Liver (tissue), 9 donors: ENCODE data around the gene HCN2. TPM values are rescaled to one million over a fixed set of nuclear protein-coding genes. Genes with fewer than 3 reads are reported as not detected.

Experiments used
- DNase-seq: peaks from one replicate; pipeline ENCODE4 v3.0.0-alpha.2; 2017; ENCODE audit warnings: low spot score
- H3K27ac ChIP-seq, 2 donors: one replicate each; pipeline ENCODE4 v1.7.0; 2013; ENCODE audit warnings: inconsistent platforms in 2 of 2, low read length in 2 of 2, control low read depth in 1 of 2, low read depth in 1 of 2, mild to moderate bottlenecking in 1 of 2
- H3K27me3 ChIP-seq, 4 donors: one replicate each; pipeline versions ENCODE4 v1.6.1 to v1.7.0; 2013; ENCODE audit warnings: low read length in 3 of 4, inconsistent platforms in 1 of 4, mild to moderate bottlenecking in 1 of 4, moderate library complexity in 1 of 4; ENCODE audit not compliant: control insufficient read depth in 4 of 4, insufficient read depth in 4 of 4
- H3K36me3 ChIP-seq, 4 donors: one replicate each; pipeline versions ENCODE4 v1.6.1 to v1.7.0; 2013; ENCODE audit warnings: low read length in 3 of 4, mild to moderate bottlenecking in 3 of 4, low read depth in 1 of 4, moderate library complexity in 1 of 4; ENCODE audit not compliant: control insufficient read depth in 4 of 4, insufficient read depth in 3 of 4
- H3K4me1 ChIP-seq, 4 donors: one replicate each; pipeline versions ENCODE4 v1.6.1 to v1.7.0; 2013; ENCODE audit warnings: low read length in 3 of 4, mild to moderate bottlenecking in 3 of 4, moderate library complexity in 1 of 4; ENCODE audit not compliant: control insufficient read depth in 4 of 4, insufficient read depth in 4 of 4
- H3K4me3 ChIP-seq, 3 donors: one replicate each; pipeline versions ENCODE4 v1.6.1 to v1.7.0; 2013; ENCODE audit warnings: low read length in 3 of 3, control low read depth in 1 of 3, low read depth in 1 of 3, mild to moderate bottlenecking in 1 of 3
- H3K9ac ChIP-seq, 2 donors: one replicate each; pipeline ENCODE4 v1.7.0; 2013; ENCODE audit warnings: low read length in 2 of 2, mild to moderate bottlenecking in 2 of 2, moderate library complexity in 2 of 2, control low read depth in 1 of 2, low read depth in 1 of 2
- H3K9me3 ChIP-seq, 4 donors: one replicate each; pipeline versions ENCODE4 v1.6.1 to v1.7.0; 2013; ENCODE audit warnings: low read length in 3 of 4; ENCODE audit not compliant: control insufficient read depth in 4 of 4
- EGR1 ChIP-seq, 2 donors: IDR thresholded peaks; 2 replicates each; pipeline ENCODE4 v1.6.1; 2016 to 2018; ENCODE audit warnings: antibody characterized with exemption in 2 of 2, low read depth in 2 of 2
- FOXA1 ChIP-seq: IDR thresholded peaks from 2 replicates; pipeline ENCODE4 v1.6.1; 2016; ENCODE audit warnings: antibody characterized with exemption
- FOXA2 ChIP-seq: IDR thresholded peaks from 2 replicates; pipeline ENCODE4 v1.6.1; 2016; ENCODE audit warnings: antibody characterized with exemption
- GABPA ChIP-seq, 2 donors: IDR thresholded peaks in 1 of 2; conservative IDR thresholded peaks in 1 of 2; 2 replicates each; pipeline ENCODE4 v1.6.1; 2016; ENCODE audit warnings: antibody characterized with exemption in 2 of 2, mild to moderate bottlenecking in 1 of 2, moderate library complexity in 1 of 2
- HNF4A ChIP-seq, 2 donors: conservative IDR thresholded peaks; 2 replicates each; pipeline ENCODE4 v1.6.1; 2016; ENCODE audit warnings: antibody characterized with exemption in 2 of 2, mild to moderate bottlenecking in 2 of 2
- HNF4G ChIP-seq: IDR thresholded peaks from 2 replicates; pipeline ENCODE4 v1.6.1; 2016; ENCODE audit warnings: antibody characterized with exemption
- JUND ChIP-seq, 2 donors: IDR thresholded peaks; 2 replicates each; pipeline ENCODE4 v1.6.1; 2016; ENCODE audit warnings: antibody characterized with exemption in 2 of 2
- NR2F2 ChIP-seq: IDR thresholded peaks from 2 replicates; pipeline ENCODE4 v1.6.1; 2016; ENCODE audit warnings: antibody characterized with exemption
- RAD21 ChIP-seq, 2 donors: IDR thresholded peaks; 2 replicates each; pipeline ENCODE4 v1.6.1; 2016; ENCODE audit warnings: antibody characterized with exemption in 2 of 2, mild to moderate bottlenecking in 2 of 2
- RXRA ChIP-seq, 2 donors: IDR thresholded peaks; 2 replicates each; pipeline ENCODE4 v1.6.1; 2017 to 2018; ENCODE audit warnings: antibody characterized with exemption in 2 of 2, mild to moderate bottlenecking in 1 of 2
- SP1 ChIP-seq: IDR thresholded peaks from 2 replicates; pipeline ENCODE4 v1.6.1; 2018; ENCODE audit warnings: antibody characterized with exemption, mild to moderate bottlenecking
- YY1 ChIP-seq: IDR thresholded peaks from 2 replicates; pipeline ENCODE4 v1.6.1; 2016; ENCODE audit warnings: antibody characterized with exemption, mild to moderate bottlenecking
- WGBS: extraction: QIAGEN DNeasy Blood & Tissue Kit; methylation state at CpG from one replicate; pipeline ENCODE4 v1.1.7; 2013; 5-methylcytosine and 5-hydroxymethylcytosine counted together
- polyA plus RNA-seq, 2 donors: library from polyadenylated mRNA; stranded (reverse) in 1 of 2; unstranded in 1 of 2; fragments of 200-250 nt in 1 of 2; fragments of >200 nt in 1 of 2; fragmentation: Nextera tagmentation in 1 of 2; extraction: Ambion mirVana in 1 of 2; gene quantifications; one replicate each; pipeline versions ENCODE4 v1.2.1 to v1.2.3, GENCODE V29; 2013 to 2015
- total RNA-seq, 2 donors: library from RNA; depleted of rRNA; stranded (reverse); fragments of >200 nt; gene quantifications; one replicate each; pipeline ENCODE4 v1.2.3, GENCODE V29; 2014
- TF ChIP-seq, protein P1 (sequence below): IDR thresholded peaks from 2 replicates; pipeline ENCODE4 v1.6.1; 2016; ENCODE audit warnings: antibody characterized with exemption
- TF ChIP-seq, protein P2 (sequence below): IDR thresholded peaks from 2 replicates; pipeline ENCODE4 v1.6.1; 2016; ENCODE audit warnings: antibody characterized with exemption, mild to moderate bottlenecking
- TF ChIP-seq, protein P3 (sequence below): IDR thresholded peaks from 2 replicates; pipeline ENCODE4 v1.6.1; 2016; ENCODE audit warnings: antibody characterized with exemption
- TF ChIP-seq, protein P4 (sequence below): fragments of 150-350 bp; IDR thresholded peaks from 2 replicates; pipeline ENCODE4 v1.5.1; 2017; ENCODE audit warnings: improper control_type of control experiment, low read depth, low read length; ENCODE audit not compliant: missing input control
- TF ChIP-seq, protein P5 (sequence below): IDR thresholded peaks from 2 replicates; pipeline ENCODE4 v1.6.1; 2016; ENCODE audit warnings: antibody characterized with exemption
- donor health status: healthy.
- donor health status: healthy.
- donor health status: healthy.
- donor health status: healthy.
- donor health status: healthy.

The HCN2 gene
- total and polyA plus RNA-seq, 4 donors, result 0.05 to 0.17 (median 0.13) TPM; not detected in 1

DNA sequence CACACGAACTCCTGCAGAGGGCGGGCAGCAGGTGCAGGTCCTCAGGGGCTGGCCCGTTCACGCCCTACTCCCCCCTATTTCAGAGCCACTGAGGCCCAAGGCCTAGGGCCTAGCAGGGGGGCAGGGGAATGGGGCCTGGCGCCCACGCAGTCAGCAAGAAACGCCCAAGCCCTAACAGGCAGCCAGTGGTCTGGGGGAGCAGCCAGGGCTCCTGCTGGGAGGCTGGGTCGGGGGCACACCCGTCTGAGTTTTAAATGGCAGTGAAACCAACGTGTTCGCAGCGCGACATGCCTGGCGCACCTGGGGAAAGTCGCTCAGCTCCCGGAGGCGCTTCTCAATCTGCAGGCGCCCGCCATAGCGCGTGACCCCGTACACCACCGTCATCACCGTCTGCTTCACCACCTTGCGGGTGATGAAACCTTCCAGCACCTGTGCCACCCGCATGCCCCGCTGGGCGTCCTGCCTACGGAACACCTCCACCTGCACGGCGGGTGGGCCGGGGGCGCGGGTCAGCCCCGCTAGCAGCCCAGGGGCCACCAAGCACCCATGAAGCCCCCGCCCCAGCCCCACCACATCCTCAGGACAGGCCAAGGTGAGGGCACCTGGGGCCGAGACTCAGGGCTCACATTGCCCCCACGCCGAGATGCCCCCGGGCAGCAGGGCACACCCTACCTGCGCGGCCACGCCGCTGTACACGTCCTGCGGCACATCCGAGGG lies 29.8 kb downstream of the HCN2 start:
- WGBS, result 95% methylated on average over 47 of the region's 47 CpGs
- no peak overlapping the region for H3K9ac ChIP-seq
- H3K27me3 ChIP-seq, result no peaks in the 10 kb centered on the region
- H3K4me1 ChIP-seq, result peaks cover 0 to 4% (median 2%) of the 10 kb centered on the region in 4 donors
- no peak overlapping the region for H3K4me3 ChIP-seq
- no peaks in the 10 kb centered on the region for H3K9me3 ChIP-seq
- H3K27ac ChIP-seq, result no peak overlapping the region
- TF ChIP-seq, protein P1, sequence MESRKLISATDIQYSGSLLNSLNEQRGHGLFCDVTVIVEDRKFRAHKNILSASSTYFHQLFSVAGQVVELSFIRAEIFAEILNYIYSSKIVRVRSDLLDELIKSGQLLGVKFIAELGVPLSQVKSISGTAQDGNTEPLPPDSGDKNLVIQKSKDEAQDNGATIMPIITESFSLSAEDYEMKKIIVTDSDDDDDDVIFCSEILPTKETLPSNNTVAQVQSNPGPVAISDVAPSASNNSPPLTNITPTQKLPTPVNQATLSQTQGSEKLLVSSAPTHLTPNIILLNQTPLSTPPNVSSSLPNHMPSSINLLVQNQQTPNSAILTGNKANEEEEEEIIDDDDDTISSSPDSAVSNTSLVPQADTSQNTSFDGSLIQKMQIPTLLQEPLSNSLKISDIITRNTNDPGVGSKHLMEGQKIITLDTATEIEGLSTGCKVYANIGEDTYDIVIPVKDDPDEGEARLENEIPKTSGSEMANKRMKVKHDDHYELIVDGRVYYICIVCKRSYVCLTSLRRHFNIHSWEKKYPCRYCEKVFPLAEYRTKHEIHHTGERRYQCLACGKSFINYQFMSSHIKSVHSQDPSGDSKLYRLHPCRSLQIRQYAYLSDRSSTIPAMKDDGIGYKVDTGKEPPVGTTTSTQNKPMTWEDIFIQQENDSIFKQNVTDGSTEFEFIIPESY, result no peak
- no peak for TF ChIP-seq NR2F2
- no peak for TF ChIP-seq HNF4G
- no peak for TF ChIP-seq EGR1 (IDR thresholded peaks at IDR 0.05; ENCODE audit: low read depth in 2 of 2)
- no peak for TF ChIP-seq SP1
- TF ChIP-seq HNF4A (conservative IDR thresholded peaks at IDR 0.05), result no peak
- no peak for TF ChIP-seq FOXA1
- no peak for TF ChIP-seq RAD21 (IDR thresholded peaks at IDR 0.05)
- TF ChIP-seq, protein P2, sequence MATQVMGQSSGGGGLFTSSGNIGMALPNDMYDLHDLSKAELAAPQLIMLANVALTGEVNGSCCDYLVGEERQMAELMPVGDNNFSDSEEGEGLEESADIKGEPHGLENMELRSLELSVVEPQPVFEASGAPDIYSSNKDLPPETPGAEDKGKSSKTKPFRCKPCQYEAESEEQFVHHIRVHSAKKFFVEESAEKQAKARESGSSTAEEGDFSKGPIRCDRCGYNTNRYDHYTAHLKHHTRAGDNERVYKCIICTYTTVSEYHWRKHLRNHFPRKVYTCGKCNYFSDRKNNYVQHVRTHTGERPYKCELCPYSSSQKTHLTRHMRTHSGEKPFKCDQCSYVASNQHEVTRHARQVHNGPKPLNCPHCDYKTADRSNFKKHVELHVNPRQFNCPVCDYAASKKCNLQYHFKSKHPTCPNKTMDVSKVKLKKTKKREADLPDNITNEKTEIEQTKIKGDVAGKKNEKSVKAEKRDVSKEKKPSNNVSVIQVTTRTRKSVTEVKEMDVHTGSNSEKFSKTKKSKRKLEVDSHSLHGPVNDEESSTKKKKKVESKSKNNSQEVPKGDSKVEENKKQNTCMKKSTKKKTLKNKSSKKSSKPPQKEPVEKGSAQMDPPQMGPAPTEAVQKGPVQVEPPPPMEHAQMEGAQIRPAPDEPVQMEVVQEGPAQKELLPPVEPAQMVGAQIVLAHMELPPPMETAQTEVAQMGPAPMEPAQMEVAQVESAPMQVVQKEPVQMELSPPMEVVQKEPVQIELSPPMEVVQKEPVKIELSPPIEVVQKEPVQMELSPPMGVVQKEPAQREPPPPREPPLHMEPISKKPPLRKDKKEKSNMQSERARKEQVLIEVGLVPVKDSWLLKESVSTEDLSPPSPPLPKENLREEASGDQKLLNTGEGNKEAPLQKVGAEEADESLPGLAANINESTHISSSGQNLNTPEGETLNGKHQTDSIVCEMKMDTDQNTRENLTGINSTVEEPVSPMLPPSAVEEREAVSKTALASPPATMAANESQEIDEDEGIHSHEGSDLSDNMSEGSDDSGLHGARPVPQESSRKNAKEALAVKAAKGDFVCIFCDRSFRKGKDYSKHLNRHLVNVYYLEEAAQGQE, result no peak
- TF ChIP-seq, protein P3, sequence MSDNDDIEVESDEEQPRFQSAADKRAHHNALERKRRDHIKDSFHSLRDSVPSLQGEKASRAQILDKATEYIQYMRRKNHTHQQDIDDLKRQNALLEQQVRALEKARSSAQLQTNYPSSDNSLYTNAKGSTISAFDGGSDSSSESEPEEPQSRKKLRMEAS, result no peak
- TF ChIP-seq, protein P4, sequence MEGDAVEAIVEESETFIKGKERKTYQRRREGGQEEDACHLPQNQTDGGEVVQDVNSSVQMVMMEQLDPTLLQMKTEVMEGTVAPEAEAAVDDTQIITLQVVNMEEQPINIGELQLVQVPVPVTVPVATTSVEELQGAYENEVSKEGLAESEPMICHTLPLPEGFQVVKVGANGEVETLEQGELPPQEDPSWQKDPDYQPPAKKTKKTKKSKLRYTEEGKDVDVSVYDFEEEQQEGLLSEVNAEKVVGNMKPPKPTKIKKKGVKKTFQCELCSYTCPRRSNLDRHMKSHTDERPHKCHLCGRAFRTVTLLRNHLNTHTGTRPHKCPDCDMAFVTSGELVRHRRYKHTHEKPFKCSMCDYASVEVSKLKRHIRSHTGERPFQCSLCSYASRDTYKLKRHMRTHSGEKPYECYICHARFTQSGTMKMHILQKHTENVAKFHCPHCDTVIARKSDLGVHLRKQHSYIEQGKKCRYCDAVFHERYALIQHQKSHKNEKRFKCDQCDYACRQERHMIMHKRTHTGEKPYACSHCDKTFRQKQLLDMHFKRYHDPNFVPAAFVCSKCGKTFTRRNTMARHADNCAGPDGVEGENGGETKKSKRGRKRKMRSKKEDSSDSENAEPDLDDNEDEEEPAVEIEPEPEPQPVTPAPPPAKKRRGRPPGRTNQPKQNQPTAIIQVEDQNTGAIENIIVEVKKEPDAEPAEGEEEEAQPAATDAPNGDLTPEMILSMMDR, result no peak
- TF ChIP-seq RXRA (IDR thresholded peaks at IDR 0.05), result no peak
- TF ChIP-seq JUND (IDR thresholded peaks at IDR 0.05), result no peak
- TF ChIP-seq GABPA (IDR thresholded peaks at IDR 0.05 in 1 of 2, conservative IDR thresholded peaks at IDR 0.05 in 1 of 2), result no peak
- TF ChIP-seq, protein P5, sequence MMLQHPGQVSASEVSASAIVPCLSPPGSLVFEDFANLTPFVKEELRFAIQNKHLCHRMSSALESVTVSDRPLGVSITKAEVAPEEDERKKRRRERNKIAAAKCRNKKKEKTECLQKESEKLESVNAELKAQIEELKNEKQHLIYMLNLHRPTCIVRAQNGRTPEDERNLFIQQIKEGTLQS, result no peak
- no peak for TF ChIP-seq YY1
- TF ChIP-seq FOXA2, result no peak
- peaks cover 5 to 51% (median 25%) of the 10 kb centered on the region in 4 donors for H3K36me3 ChIP-seq
- no peak for DNase-seq
